ENCODE results near the gene NAT10. TPM values are rescaled to one million over a fixed set of nuclear protein-coding genes. Genes with fewer than 3 reads are reported as not detected.
"Not testable (repeated sequence)": the region's sequence is repeated elsewhere in the genome, so short reads cannot be mapped to it uniquely, and the experiment has no call there.

The NAT10 gene
- total RNA-seq, 4 donors from 2014 or later: 17.2 to 27.7 (median 19.4) TPM

DNA sequence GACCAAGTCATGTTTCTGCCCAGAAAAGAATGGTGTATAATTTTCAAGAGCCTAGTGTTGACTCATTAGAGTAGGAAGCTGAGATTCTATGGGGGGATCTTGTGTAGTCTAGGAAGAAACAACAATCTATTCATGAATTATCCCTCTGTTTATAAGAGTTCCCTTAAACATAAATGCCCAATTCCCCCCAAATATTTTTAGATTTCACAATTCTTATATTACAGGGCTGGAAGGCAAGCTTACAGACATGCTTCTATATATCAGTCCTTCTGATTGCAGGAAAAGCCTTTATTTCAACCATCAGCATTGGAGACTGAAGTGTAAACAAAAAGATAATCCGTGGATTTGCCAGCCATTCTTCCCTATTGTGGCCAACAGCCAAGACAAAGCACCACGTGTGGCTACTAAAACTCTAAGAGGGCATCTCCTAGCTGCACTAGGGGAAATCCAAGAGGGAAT, 71.4 kb downstream of the NAT10 start:
- ATAC-seq: no peak

DNA sequence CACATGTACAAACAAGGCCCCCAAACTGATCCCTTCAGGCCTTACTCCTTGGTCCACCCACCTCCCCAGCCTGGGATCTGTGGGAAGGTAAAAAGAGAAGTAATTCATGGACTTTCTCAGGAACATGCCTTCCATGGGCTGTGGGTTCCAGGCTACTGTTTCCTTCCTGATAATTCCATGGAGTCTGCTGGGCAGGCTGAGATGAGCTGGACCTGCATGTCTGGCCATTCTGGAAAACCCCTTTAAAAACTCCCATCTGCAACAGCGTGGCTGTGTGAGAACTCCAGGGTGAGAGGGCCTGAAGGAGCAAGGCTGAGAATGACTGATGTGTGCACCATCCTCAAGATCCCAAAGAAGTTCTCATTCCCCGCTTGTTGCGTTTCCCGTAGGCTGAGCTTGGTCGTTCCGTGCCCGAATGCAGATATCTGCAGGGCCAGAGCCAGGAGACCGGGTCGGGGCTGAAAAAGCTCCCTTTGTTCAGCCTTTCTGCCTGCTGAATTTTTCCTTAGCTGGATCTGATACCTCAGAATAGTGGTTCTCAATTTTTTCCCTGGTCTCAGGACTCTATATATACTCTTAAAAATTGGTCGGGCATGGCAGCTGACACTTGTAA, 72.9 kb downstream of the NAT10 start:
- no peak for TF ChIP-seq POLR2A (IDR thresholded peaks at IDR 0.05)
- TF ChIP-seq CTCF (IDR thresholded peaks at IDR 0.05 in 4 of 5, conservative IDR thresholded peaks at IDR 0.05 in 1 of 5): no peak
- H3K27me3 ChIP-seq: no peaks in the 10 kb centered on the region
- no peak overlapping the region for H3K4me3 ChIP-seq
- intact Hi-C loops (cut with DNase I; ENCODE audit: low total_unique reads) (loop anchor here (5.0 kb wide), 1 partner anchor 74 kb away; no protein-coding TSS in a partner anchor), in situ Hi-C loops (cut with MboI; ENCODE audit: low sequenced_read_pairs in 4 of 4) (loop anchor here (5.0 to 25.0 kb wide), 3 partner anchors 179 to 309 kb away; partner anchors contain the start of gene ABTB2 (in 1 of the 4))
- no peaks in the 10 kb centered on the region for H3K36me3 ChIP-seq
- peaks cover 5 to 10% of the 10 kb centered on the region in 2 donors for H3K4me1 ChIP-seq
- no peak overlapping the region for H3K27ac ChIP-seq
- no peak for ATAC-seq
- H3K9me3 ChIP-seq: no peaks in the 10 kb centered on the region
- DNase-seq: no peak

More for the DNA sequence above, 71.4 kb downstream of the NAT10 start:
- TF ChIP-seq POLR2A (IDR thresholded peaks at IDR 0.05) (no peak), CTCF (IDR thresholded peaks at IDR 0.05 in 4 of 5, conservative IDR thresholded peaks at IDR 0.05 in 1 of 5) (no peak)
- H3K27ac ChIP-seq: no peak overlapping the region
- peaks cover 5 to 6% of the 10 kb centered on the region in 2 donors for H3K4me1 ChIP-seq
- H3K9me3 ChIP-seq: no peaks in the 10 kb centered on the region
- DNase-seq: no peak
- H3K27me3 ChIP-seq: no peaks in the 10 kb centered on the region
- intact Hi-C loops (cut with DNase I; ENCODE audit: low total_unique reads) (loop anchor here (5.0 kb wide), 1 partner anchor 76 kb away; no protein-coding TSS in a partner anchor), in situ Hi-C loops (cut with MboI; ENCODE audit: low sequenced_read_pairs in 4 of 4) (loop anchor here (5.0 to 25.0 kb wide), 3 partner anchors 181 to 311 kb away; partner anchors contain the start of gene ABTB2 (in 1 of the 4))
- H3K36me3 ChIP-seq: no peaks in the 10 kb centered on the region
- no peak overlapping the region for H3K4me3 ChIP-seq

GRCh38 chr11:34179026-34179675, 73.7 kb downstream of the NAT10 start:
- intact Hi-C loops (cut with DNase I; ENCODE audit: low total_unique reads) (loop anchor here (5.0 kb wide), 1 partner anchor 73 kb away; no protein-coding TSS in a partner anchor), in situ Hi-C loops (cut with MboI; ENCODE audit: low sequenced_read_pairs in 4 of 4) (loop anchor here (5.0 to 25.0 kb wide), 3 partner anchors 178 to 308 kb away; partner anchors contain the start of gene ABTB2 (in 1 of the 4))
- no peaks in the 10 kb centered on the region for H3K9me3 ChIP-seq
- H3K27ac ChIP-seq: no peak overlapping the region
- peaks cover 5 to 10% of the 10 kb centered on the region in 2 donors for H3K4me1 ChIP-seq
- no peaks in the 10 kb centered on the region for H3K27me3 ChIP-seq
- TF ChIP-seq POLR2A (IDR thresholded peaks at IDR 0.05) (no peak), CTCF (IDR thresholded peaks at IDR 0.05 in 4 of 5, conservative IDR thresholded peaks at IDR 0.05 in 1 of 5) (no peak)
- ATAC-seq (no peak), DNase-seq (no peak)
- H3K36me3 ChIP-seq: no peaks in the 10 kb centered on the region
- no peak overlapping the region for H3K4me3 ChIP-seq

- DNase-seq: no peak
- no peak for ATAC-seq
- in situ Hi-C loops (cut with MboI; ENCODE audit: low sequenced_read_pairs in 4 of 4): loop anchor here in 2 of 4 donors (25.0 kb wide), 1 partner anchor 307 kb away; no protein-coding TSS in a partner anchor
Measured at GRCh38 chr11:34180040-34180813, 74.8 kb downstream of the NAT10 start.

DNA sequence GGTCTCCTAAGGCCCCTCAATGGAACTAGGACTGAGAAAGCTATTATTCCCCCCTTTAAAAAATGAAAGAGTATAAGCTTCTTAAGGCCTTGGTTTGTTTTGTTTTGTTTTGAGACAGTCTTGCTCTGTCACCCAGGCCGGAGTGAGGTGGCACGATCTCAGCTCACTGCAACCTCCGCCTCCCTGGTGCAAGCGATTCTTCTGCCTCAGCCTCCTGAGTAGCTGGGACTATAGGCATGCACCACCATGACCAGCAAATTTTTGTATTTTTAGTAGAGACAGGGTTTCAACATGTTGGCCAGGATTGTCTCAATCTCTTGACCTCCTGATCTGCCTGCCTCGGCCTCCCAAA, 75.4 kb downstream of the NAT10 start:
- H3K27me3 ChIP-seq; H3K4me3 ChIP-seq; DNase-seq; ATAC-seq; intact Hi-C loops (cut with DNase I; ENCODE audit: low total_unique reads); H3K27ac ChIP-seq; H3K36me3 ChIP-seq; H3K4me1 ChIP-seq; H3K9me3 ChIP-seq: not testable (repeated sequence)
- in situ Hi-C loops (cut with MboI; ENCODE audit: low sequenced_read_pairs in 4 of 4): loop anchor here in 2 of 4 donors (25.0 kb wide), 1 partner anchor 307 kb away; no protein-coding TSS in a partner anchor

More at GRCh38 chr11:34180040-34180813, 74.8 kb downstream of the NAT10 start:
- H3K27me3 ChIP-seq: no peaks in the 10 kb centered on the region
- no peaks in the 10 kb centered on the region for H3K9me3 ChIP-seq
- no peaks in the 10 kb centered on the region for H3K36me3 ChIP-seq
- TF ChIP-seq POLR2A (IDR thresholded peaks at IDR 0.05) (no peak), CTCF (IDR thresholded peaks at IDR 0.05 in 4 of 5, conservative IDR thresholded peaks at IDR 0.05 in 1 of 5) (no peak)
- intact Hi-C loops (cut with DNase I; ENCODE audit: low total_unique reads): no loop called here
- no peak overlapping the region for H3K27ac ChIP-seq
- H3K4me3 ChIP-seq: no peak overlapping the region
- peaks cover 0 to 4% of the 10 kb centered on the region in 2 donors for H3K4me1 ChIP-seq

Data from gastrocnemius medialis (tissue), 4 donors.